Dermis blood vessel endothelial cell (primary cell): ENCODE measurements around the gene KRT9. TPM values are rescaled to one million over a fixed set of nuclear protein-coding genes. Genes with fewer than 3 reads are reported as not detected.

Experiments used
- DNase-seq: peaks from one replicate; pipeline ENCODE4 v3.0.0; 2010
- total RNA-seq: library from RNA; depleted of rRNA; stranded (reverse); fragments of >200 nt; gene quantifications from 2 replicates; pipeline ENCODE4 v1.2.3, GENCODE V29; 2014

The KRT9 gene
- total RNA-seq, 1 donor from 2014 or later, result not detected

GRCh38 chr17:41527063-41528023 lies 44.5 kb downstream of the KRT9 start:
- DNase-seq, result no peak

GRCh38 chr17:41524261-41524660 lies 47.6 kb downstream of the KRT9 start:
- DNase-seq, result no peak

GRCh38 chr17:41523787-41524186 lies 48.1 kb downstream of the KRT9 start:
- DNase-seq, result peak; percentile 37

- DNase-seq, result no peak
Measured at GRCh38 chr17:41523225-41523593, 48.6 kb downstream of the KRT9 start.

- DNase-seq, result no peak
Measured at GRCh38 chr17:41522301-41523224, 49.3 kb downstream of the KRT9 start.

GRCh38 chr17:41521574-41522261 lies 50.1 kb downstream of the KRT9 start:
- peak; percentile 86 for DNase-seq

- DNase-seq, result peak; percentile 18
Measured at GRCh38 chr17:41520821-41521521, 50.9 kb downstream of the KRT9 start.

GRCh38 chr17:41519501-41520224 lies 52.2 kb downstream of the KRT9 start:
- no peak for DNase-seq

GRCh38 chr17:41518789-41519449 lies 52.9 kb downstream of the KRT9 start, which contains the start of gene KRT15:
KRT15 (minus strand) TSS chr17:41518890; CDS start chr17:41518827, 63 bp downstream.
- DNase-seq, result no peak

GRCh38 chr17:41518031-41518430 lies 53.8 kb downstream of the KRT9 start:
- DNase-seq, result no peak

- no peak for DNase-seq
Measured at GRCh38 chr17:41516830-41517283, 55.0 kb downstream of the KRT9 start.

- no peak for DNase-seq
Measured at GRCh38 chr17:41516147-41516829, 55.6 kb downstream of the KRT9 start.

Other genes with a start within 250 kb of the KRT9 start
- gene KRT33A, start 221.2 kb downstream of the KRT9 start, total RNA-seq, result not detected in 2 replicates
- gene KRT33B, start 202.2 kb downstream of the KRT9 start, total RNA-seq, result not detected in 2 replicates
- gene KRT34, start 189.8 kb downstream of the KRT9 start, total RNA-seq, result 0.51 TPM in 1 of 2 replicates, not detected in the other
- not detected in 2 replicates for gene KRT31, start 174.5 kb downstream of the KRT9 start, total RNA-seq
- gene KRT37, start 147.5 kb downstream of the KRT9 start, total RNA-seq, result not detected in 2 replicates
- gene KRT38, start 131.1 kb downstream of the KRT9 start, total RNA-seq, result not detected in 2 replicates
- not detected in 2 replicates for gene KRT32, start 104.7 kb downstream of the KRT9 start, total RNA-seq
- not detected in 2 replicates for gene KRT35, start 90.9 kb downstream of the KRT9 start, total RNA-seq
- gene KRT36, start 82.1 kb downstream of the KRT9 start, total RNA-seq, result 0.14 and 0.17 TPM in 2 replicates
- gene KRT13, start 66.4 kb downstream of the KRT9 start, total RNA-seq, result not detected in 2 replicates
- gene KRT15, start 53.2 kb downstream of the KRT9 start, total RNA-seq, result 0.51 TPM in 2 replicates
- gene KRT19, start 43.8 kb downstream of the KRT9 start, total RNA-seq, result 10.7 and 10.9 TPM in 2 replicates
- gene KRT14, start 14.8 kb upstream of the KRT9 start, total RNA-seq, result 0.05 and 0.85 TPM in 2 replicates
- 0.28 and 0.51 TPM in 2 replicates for gene KRT16, start 40.7 kb upstream of the KRT9 start, total RNA-seq
- 2.0 and 3.7 TPM in 2 replicates for gene KRT17, start 52.5 kb upstream of the KRT9 start, total RNA-seq
- 93.3 and 128 TPM in 2 replicates for gene EIF1, start 116.8 kb upstream of the KRT9 start, total RNA-seq
- not detected in 2 replicates for gene GAST, start 140.3 kb upstream of the KRT9 start, total RNA-seq
- 0.23 and 0.68 TPM in 2 replicates for gene HAP1, start 162.6 kb upstream of the KRT9 start, total RNA-seq
- gene JUP, start 214.7 kb upstream of the KRT9 start, total RNA-seq, result 416 and 862 TPM in 2 replicates
- gene P3H4, start 239.9 kb upstream of the KRT9 start, total RNA-seq, result 65.4 and 79.3 TPM in 2 replicates
- gene FKBP10, start 240.9 kb upstream of the KRT9 start, total RNA-seq, result 186 and 244 TPM in 2 replicates